Fibroblast of peridontal ligament (primary cell): ENCODE measurements around the gene MC1R.
"Not testable (repeated sequence)": the region's sequence is repeated elsewhere in the genome, so short reads cannot be mapped to it uniquely, and the experiment has no call there.

Experiments used
- DNase-seq: peaks from one replicate; pipeline ENCODE4 v3.0.0-alpha.2; 2010; ENCODE audit errors: extremely low read depth

The MC1R gene

DNA sequence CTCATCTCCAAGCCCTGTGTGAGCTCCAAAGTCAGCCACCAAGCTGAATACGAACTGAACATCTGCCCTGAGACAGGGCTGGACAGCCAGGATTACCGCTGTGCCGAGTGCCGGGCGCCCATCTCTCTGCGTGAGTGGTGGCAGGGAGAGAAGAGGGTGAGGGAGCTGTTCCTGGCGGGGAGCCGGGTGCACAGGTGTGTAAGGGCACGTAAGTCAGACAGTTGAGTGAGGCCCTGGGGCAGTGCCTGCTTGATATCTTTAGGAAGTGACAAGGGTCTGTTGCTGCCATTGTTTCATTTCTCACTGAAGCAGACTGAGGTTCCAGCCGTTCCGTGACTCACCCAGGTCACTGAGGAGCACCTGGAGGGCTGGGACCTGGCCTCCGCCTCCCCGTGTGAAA lies 42.3 kb downstream of the MC1R start:
- DNase-seq = no peak

GRCh38 chr16:89961920-89962319 lies 43.3 kb downstream of the MC1R start:
- no peak for DNase-seq

- no peak for DNase-seq
Observed at GRCh38 chr16:89962754-89963498, 44.3 kb downstream of the MC1R start.

- DNase-seq = no peak
Observed at GRCh38 chr16:89964201-89964600, 45.5 kb downstream of the MC1R start.

DNA sequence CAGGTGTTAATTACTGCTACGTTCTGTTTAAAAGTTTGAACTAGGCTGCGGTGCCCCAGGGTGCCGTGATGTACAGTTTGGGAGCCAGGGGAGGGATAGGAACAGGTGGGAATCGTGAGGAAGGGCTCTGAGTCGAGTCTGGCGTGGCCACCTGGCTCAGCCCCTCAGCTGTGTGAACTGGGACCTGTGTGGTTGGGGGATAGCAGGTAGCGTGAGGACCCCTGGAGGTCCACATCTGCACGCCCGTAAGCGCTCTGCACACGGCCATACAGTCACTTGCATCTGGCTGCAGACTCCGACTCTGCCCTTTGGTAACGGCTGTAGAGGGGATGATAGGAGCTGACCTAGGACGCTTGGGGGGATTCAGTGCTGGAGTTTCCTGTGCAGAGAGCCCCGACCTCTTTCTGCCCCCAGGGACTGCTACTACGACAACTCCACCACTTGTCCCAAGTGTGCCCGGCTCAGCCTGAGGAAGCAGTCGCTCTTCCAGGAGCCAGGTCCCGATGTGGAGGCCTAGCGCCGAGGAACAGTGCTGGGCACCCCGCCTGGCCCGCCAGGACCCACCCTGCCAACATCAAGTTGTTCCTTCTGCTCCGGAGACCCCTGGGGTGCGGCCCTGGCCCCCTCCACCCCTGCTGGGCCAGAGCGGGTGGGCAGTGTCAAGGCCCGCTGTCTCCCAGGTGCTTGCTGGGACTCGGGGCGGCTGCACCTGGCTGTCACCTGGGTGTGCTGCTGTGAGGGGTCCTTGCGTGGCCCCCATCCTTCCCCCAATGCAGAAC lies 47.0 kb downstream of the MC1R start:
- DNase-seq = no peak

DNA sequence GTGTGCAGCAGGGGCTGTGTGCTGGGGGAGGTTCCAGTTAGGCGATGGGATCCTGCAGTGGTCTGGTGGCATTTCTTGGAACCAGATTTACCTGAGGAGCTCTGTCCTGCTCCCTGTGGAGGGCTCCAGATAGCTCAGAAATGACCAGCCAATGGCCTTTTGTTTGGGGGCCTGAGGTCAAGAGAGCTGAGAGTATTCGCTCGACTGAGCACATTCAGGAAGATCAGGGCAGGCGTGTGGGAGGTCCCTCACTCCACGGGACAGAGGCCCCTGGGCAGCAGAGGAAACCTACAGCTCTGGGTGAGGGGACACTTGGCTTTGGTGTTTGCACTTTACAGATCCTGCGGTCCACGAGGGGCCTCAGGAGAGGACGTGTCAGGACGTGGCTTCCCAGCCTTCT lies 48.1 kb downstream of the MC1R start:
- DNase-seq = no peak

- DNase-seq = not testable (repeated sequence)
Observed at GRCh38 chr16:89967436-89967835, 48.8 kb downstream of the MC1R start.

DNA sequence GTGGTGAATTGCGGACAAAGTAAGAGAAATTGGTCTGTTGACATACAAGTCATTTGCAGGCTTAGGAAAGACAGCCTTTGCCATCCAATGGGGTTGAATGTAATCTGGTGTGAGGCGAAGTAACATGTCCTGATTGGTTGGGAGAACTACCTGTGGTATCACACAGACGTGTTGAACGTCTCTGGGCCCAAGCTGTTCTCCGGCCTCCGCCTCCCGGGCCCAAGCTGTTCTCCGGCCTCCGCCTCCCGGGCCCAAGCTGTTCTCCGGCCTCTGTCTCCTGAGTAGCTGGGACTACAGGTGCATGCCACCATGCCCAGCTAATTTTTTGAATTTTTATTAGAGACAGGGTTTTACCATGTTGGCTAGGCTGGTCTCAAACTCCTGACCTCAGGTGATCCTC lies 49.4 kb downstream of the MC1R start:
- not testable (repeated sequence) for DNase-seq

DNA sequence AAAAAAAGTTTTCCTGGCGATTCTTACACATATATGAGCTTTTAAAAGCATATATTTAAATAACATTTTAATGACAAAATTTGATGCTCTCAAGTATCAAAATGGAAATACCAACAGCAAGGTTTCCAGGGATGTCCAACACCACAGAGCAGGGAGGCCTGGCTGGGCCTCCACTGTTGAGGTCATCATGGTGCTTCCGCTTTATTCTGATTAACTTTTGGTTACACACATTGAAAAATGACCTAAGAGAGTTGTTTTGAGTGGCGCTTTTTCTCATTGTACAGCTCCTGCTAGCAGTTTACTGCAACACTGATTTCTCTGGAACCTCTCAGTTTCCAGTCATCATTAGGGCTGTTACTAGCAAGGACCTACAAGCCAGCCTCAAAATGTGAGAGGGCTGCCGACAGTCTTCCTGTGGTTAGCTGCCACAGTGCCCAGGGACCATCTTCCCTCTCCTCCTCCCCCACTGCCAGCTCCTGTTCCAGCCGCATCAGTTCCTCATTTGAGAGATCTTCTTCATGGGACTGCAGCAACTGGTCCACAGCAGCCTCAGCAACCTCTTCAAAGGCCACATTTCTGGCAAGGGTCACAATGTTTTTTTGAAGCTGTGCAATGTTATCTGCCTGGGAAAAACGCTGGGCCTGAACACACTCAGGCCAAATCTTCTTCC lies 51.2 kb downstream of the MC1R start:
- no peak for DNase-seq
